LNCaP clone FGC (cell line): ENCODE data around the gene WNK4.

Source experiments
- DNase-seq: peaks from one replicate; pipeline ENCODE4 v3.0.0-alpha.2; 2011; ENCODE audit warnings: low read depth
- H3K4me3 ChIP-seq: 2 replicates; pipeline ENCODE4 v1.5.1; 2011; ENCODE audit warnings: mild to moderate bottlenecking, low read depth, low read length, control low read depth
- CTCF ChIP-seq: IDR thresholded peaks from 2 replicates; pipeline ENCODE4 v1.5.1; 2012; ENCODE audit warnings: mild to moderate bottlenecking; ENCODE audit not compliant: control insufficient read depth, insufficient read depth; ENCODE audit errors: extremely low read depth

The WNK4 gene

GRCh38 chr17:42748202-42748907, 32.1 kb upstream of the WNK4 start:
- DNase-seq = no peak

GRCh38 chr17:42748908-42749798, 31.3 kb upstream of the WNK4 start:
- DNase-seq = no peak
- no peak for TF ChIP-seq CTCF

More at GRCh38 chr17:42748202-42748907, 32.1 kb upstream of the WNK4 start:
- H3K4me3 ChIP-seq = no peak overlapping the region
- no peak for TF ChIP-seq CTCF

DNA sequence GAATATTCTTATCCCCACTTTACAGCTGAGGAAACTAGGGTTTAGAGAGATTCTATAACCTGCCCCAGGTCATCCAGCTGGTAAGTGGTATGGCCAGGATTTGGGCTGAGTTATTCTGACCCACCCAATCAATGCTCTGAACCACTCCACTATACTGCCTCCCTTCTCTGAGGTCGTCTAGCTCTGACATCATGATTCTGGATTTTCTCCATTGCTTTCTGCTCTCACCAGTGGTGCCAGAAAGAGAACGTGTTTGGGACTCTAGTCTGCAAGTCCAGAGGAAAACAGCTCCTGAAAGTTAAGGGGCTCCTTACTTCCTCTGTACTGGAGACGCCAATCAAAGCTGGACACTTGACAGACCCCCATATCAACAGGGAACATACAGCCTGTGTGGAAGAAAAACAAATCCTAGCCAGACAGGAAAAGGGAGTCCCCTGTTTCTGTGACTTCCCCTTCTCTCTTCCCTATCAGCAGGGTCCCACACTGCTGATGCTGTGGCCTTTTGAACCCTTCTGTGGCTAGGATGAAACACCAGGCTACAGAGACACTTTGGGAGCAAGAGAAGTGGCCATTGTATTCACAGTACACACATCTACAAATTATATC, 29.6 kb upstream of the WNK4 start:
- no peak for TF ChIP-seq CTCF
- DNase-seq = no peak
- no peak overlapping the region for H3K4me3 ChIP-seq

More at GRCh38 chr17:42748908-42749798, 31.3 kb upstream of the WNK4 start:
- no peak overlapping the region for H3K4me3 ChIP-seq

DNA sequence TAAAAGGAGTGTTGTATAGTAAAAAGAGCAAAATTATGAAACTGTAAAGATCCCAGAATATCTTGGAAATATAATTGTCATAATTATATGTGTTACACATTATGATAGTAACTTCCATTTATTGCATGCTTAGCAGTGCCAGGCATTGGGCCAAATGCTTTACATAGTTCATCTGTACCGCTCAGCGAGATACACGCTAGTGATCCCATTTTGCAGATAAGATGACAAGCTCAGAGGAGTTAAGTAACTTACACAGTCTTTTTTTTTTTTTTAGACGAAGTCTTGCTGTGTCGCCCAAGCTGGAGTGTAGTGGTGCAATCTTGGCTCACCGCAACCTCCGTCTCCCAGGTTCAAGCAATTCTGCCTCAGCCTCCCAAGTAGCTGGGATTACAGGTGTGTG, 28.8 kb upstream of the WNK4 start:
- H3K4me3 ChIP-seq = no peak overlapping the region
- no peak for TF ChIP-seq CTCF
- no peak for DNase-seq

DNA sequence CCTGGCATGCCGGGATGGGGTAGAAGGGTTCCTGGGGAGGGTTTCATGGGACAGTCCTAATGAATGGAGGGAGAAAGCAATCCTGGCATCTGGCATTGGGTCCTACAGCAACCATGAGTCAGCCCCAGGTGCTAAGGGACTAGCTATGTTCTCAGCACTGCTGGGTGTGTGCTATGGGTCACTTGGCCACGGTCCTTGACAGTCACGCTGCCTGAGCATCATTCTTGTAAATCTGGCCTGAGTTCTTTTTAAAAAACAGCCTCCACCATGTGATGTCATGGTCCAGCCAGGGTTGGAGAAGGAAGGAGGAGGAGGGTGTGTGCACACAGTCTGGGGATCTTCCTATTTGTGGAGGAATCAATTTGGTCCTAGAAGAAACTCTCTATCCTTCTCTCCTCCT, 25.6 kb upstream of the WNK4 start:
- H3K4me3 ChIP-seq = no peak overlapping the region
- no peak for TF ChIP-seq CTCF
- DNase-seq = no peak

DNA sequence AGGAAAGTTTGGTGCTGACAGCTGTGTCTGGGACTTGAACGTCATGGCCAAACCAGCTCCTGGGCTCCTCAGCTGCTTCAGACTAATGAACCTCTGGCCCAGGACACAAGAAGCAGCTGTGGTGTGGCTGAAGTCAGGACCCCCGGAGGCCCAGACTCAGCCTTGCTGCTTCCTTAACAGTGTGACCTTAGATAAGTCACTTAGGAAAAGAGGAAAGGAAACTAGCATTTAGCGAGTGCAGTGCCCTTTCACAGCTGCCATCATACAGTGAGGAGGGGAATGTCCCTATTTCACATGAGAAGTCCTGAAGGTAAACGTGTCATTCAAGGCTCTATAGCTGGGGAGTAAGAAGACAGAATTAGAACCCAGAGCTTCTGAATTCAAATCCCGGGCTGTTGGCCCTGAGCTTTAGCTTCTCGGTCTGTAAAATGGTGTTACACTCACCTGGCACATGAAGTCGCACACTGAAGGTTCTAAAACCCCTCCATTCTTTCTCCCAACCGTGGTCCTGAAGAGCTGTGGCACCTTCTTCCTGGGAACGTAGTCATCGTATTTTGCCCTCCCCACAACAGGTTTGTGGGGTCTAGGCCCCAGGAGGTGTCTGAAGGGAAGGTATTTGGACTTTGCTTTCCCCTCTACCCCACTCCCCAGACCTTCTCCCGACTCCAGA, 20.3 kb upstream of the WNK4 start:
- DNase-seq = no peak
- no peak for TF ChIP-seq CTCF
- H3K4me3 ChIP-seq = no peak overlapping the region
